OCI-LY3 (cell line): ENCODE results near the gene APOL3.
"Not testable (repeated sequence)": the region's sequence is repeated elsewhere in the genome, so short reads cannot be mapped to it uniquely, and the experiment has no call there.

Experiments used
- H2AFZ ChIP-seq: fragments of 200-600, 300-600 bp; shearing (Covaris generic); 2 replicates; pipeline ENCODE4 v1.6.0; 2014; ENCODE audit warnings: antibody characterized with exemption, low read depth, low read length
- H3K27ac ChIP-seq: fragments of 200-600, 300-600 bp; sonication (generic); 2 replicates; pipeline ENCODE4 v1.5.1; 2014; ENCODE audit warnings: mild to moderate bottlenecking, low read length, moderate library complexity, mixed read lengths
- H3K27me3 ChIP-seq: fragments of 200-600, 300-600 bp; sonication (generic); 2 replicates; pipeline ENCODE4 v1.6.1; 2014; ENCODE audit warnings: low read depth, low read length, mixed read lengths
- H3K36me3 ChIP-seq: fragments of 200-600, 300-600 bp; sonication (generic); replicated peaks from 2 replicates; pipeline ENCODE3; 2014; ENCODE audit warnings: low read depth, low read length, mixed read lengths
- H3K4me1 ChIP-seq: fragments of 300-600, 200-600 bp; sonication (generic); 2 replicates; pipeline ENCODE4 v1.6.1; 2014; ENCODE audit warnings: low read length, mixed read lengths
- H3K4me2 ChIP-seq: fragments of 200-600, 300-600 bp; sonication (generic); 2 replicates; pipeline ENCODE4 v1.6.1; 2014; ENCODE audit warnings: low read length, mixed read lengths
- H3K4me3 ChIP-seq: fragments of 300-600, 200-600 bp; sonication (generic); 2 replicates; pipeline ENCODE4 v1.5.1; 2014; ENCODE audit warnings: antibody characterized with exemption, mild to moderate bottlenecking, low read length, moderate library complexity
- H3K79me2 ChIP-seq: fragments of 300-600, 200-600 bp; shearing (Covaris generic); 2 replicates; pipeline ENCODE4 v1.6.1; 2014; ENCODE audit warnings: mild to moderate bottlenecking, low read length, mixed read lengths
- H3K9ac ChIP-seq: fragments of 300-600, 200-600 bp; shearing (Covaris generic); 2 replicates; pipeline ENCODE4 v1.6.0; 2014; ENCODE audit warnings: mild to moderate bottlenecking, low read length, moderate library complexity
- H3K9me3 ChIP-seq: fragments of 200-600, 300-600 bp; shearing (Covaris generic); 2 replicates; pipeline ENCODE4 v1.6.1; 2014; ENCODE audit warnings: low read length, mixed read lengths; ENCODE audit not compliant: insufficient read depth
- H4K20me1 ChIP-seq: fragments of 200-600, 300-600 bp; sonication (generic); 2 replicates; pipeline ENCODE4 v1.6.1; 2016; ENCODE audit warnings: low read length, mixed read lengths; ENCODE audit not compliant: insufficient read depth
- EZH2phosphoT487 ChIP-seq: fragments of 200-600 bp; shearing (Covaris generic); IDR thresholded peaks from 2 replicates; pipeline ENCODE4 v1.6.1; 2018; ENCODE audit warnings: antibody characterized with exemption, mixed run types, low read depth
- TF ChIP-seq, protein P1 (sequence below): fragments of 200-600, 300-600 bp; sonication (generic); IDR thresholded peaks from 2 replicates; pipeline ENCODE4 v1.5.1; 2014; ENCODE audit warnings: antibody characterized with exemption, low read length, low read depth

The APOL3 gene

DNA sequence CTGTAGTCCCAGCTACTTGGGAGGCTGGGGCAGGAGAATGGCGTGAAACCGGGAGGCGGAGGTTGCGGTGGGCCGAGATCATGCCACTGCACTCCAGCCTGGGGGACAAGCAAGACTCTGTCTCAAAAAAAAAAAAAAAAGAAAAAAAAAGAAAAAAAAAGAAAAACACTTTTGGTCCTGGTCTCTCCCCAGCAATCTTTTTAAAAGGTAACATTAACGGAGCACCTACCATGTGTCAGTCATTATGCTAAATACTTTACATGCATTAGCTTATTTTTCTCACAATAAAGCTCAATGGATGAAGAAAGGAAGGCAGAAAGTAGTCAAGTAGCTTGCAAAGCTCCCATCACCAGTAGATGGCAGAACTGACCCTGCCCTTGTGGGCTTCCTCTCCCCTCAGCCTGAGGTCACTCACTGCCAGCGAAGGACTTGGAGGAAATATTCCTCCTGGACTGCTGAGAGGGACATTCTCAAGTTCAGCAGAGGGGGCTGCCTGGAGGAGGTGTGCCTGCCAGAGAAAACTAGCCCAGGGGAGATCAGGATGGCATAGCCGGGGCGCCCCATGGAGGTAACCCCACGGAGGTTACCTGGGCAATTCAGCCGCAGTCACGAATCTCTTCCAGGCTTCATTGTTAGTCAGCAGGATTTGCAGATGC lies 15.5 kb downstream of the APOL3 start:
- Histone ChIP-seq H3K4me2 (no peak overlapping the region), H3K9ac (no peak overlapping the region), H3K79me2 (no peaks in the 10 kb centered on the region), H3K27me3 (peaks cover 18% of the 10 kb centered on the region; the same call in 1 of the 2 replicates), H4K20me1 (no peaks in the 10 kb centered on the region), H2AFZ (no peak overlapping the region), H3K36me3 (no peaks in the 10 kb centered on the region), H3K9me3 (no peaks in the 10 kb centered on the region), H3K27ac (no peak overlapping the region), H3K4me3 (no peak overlapping the region), H3K4me1 (no peaks in the 10 kb centered on the region)
- no peak for TF ChIP-seq EZH2phosphoT487
- TF ChIP-seq, protein P1, sequence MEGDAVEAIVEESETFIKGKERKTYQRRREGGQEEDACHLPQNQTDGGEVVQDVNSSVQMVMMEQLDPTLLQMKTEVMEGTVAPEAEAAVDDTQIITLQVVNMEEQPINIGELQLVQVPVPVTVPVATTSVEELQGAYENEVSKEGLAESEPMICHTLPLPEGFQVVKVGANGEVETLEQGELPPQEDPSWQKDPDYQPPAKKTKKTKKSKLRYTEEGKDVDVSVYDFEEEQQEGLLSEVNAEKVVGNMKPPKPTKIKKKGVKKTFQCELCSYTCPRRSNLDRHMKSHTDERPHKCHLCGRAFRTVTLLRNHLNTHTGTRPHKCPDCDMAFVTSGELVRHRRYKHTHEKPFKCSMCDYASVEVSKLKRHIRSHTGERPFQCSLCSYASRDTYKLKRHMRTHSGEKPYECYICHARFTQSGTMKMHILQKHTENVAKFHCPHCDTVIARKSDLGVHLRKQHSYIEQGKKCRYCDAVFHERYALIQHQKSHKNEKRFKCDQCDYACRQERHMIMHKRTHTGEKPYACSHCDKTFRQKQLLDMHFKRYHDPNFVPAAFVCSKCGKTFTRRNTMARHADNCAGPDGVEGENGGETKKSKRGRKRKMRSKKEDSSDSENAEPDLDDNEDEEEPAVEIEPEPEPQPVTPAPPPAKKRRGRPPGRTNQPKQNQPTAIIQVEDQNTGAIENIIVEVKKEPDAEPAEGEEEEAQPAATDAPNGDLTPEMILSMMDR = peak; percentile 86

DNA sequence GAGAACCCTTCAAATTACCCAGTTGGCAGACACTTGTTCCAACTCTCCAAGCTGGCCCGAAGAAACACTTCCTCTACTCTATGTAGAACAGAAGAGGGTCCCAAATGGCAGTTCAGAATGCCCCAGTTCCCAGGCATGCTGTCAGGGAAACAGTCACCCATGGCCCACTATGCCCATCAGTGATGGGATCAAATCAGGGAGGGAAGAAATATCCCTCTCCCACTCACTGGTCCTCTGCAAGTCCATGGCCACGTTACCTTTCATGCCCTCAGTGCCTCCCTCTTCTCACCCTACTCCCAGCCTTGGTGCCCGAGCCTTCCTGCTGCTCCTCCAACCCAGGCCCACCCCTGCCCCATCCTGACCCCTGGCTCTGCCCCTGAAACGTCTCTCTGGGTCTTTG lies 16.6 kb downstream of the APOL3 start:
- no peak overlapping the region for H3K9ac ChIP-seq
- H3K27me3 ChIP-seq = peaks cover 18% of the 10 kb centered on the region; the same call in 1 of the 2 replicates
- H3K27ac ChIP-seq = no peak overlapping the region
- no peak overlapping the region for H2AFZ ChIP-seq
- no peaks in the 10 kb centered on the region for H3K79me2 ChIP-seq
- H3K4me3 ChIP-seq = no peak overlapping the region
- no peaks in the 10 kb centered on the region for H3K9me3 ChIP-seq
- H3K4me2 ChIP-seq = no peak overlapping the region
- no peaks in the 10 kb centered on the region for H4K20me1 ChIP-seq
- H3K36me3 ChIP-seq = no peaks in the 10 kb centered on the region
- TF ChIP-seq, protein P1 = no peak
- TF ChIP-seq EZH2phosphoT487 = no peak
- H3K4me1 ChIP-seq = no peaks in the 10 kb centered on the region

DNA sequence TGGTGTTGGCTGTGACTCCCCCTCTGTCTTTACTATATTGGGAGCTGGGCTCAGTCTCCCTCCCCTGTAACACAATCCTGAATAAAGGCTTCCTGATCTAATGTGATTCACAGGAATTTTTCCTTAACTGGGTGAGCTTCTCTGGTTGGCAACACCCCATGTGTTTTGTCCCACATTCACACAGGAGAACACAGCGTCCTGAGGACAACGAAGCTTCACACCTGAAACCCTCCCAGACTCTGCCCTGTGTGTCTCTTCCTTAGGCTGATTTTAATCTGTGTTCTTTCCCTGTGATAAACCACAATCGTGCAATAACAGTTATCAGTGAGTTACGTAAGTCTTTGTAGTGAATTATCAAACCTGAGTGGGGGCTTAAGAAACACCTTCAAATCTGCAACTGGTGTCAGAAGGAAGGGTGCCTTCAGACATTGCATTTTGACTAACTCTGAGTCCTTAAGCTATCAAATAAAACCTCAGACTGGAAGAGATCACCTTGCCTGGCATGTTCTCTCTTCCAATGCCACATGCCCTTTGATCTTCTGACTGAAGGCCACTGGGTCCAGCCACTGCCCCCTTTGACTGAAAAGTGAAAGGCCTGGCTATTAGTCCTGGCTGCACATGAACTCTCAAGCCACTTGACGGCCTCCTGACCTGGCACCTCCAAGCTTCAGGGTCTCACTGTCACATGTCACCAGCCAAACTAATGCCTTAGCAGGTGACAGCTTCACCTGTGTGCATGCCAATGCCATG lies 17.3 kb downstream of the APOL3 start:
- H3K4me3 ChIP-seq = no peak overlapping the region
- TF ChIP-seq EZH2phosphoT487 = no peak
- TF ChIP-seq, protein P1 = no peak
- no peaks in the 10 kb centered on the region for H3K4me1 ChIP-seq
- H3K9ac ChIP-seq = no peak overlapping the region
- H3K27ac ChIP-seq = no peak overlapping the region
- H2AFZ ChIP-seq = no peak overlapping the region
- H3K36me3 ChIP-seq = no peaks in the 10 kb centered on the region
- H3K27me3 ChIP-seq = peaks cover 18% of the 10 kb centered on the region; the same call in 1 of the 2 replicates
- H4K20me1 ChIP-seq = no peaks in the 10 kb centered on the region
- H3K4me2 ChIP-seq = no peak overlapping the region
- H3K79me2 ChIP-seq = no peaks in the 10 kb centered on the region
- H3K9me3 ChIP-seq = no peaks in the 10 kb centered on the region

DNA sequence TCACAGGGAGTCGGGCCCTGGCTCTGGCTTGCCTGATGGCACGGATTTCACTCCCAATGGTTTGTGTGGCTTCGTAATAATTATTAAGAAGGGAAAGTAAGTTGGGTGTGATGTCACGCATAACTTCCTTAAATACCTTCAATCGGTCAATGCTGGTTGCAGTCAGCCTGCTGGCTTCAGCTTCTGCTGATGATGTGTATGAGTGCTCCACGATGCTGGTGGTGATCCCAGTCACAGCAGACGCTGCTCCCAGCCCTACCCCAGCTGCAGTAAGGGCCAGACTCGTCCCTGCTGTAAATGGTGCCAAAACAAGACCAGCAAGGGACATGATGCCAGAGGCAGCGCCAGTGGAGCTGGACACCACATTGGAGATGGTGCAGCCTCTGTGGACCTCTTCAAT lies 19.1 kb downstream of the APOL3 start:
- Histone ChIP-seq H3K79me2 (no peaks in the 10 kb centered on the region), H3K9me3 (no peaks in the 10 kb centered on the region), H3K4me2 (no peak overlapping the region), H3K4me1 (no peaks in the 10 kb centered on the region), H3K36me3 (no peaks in the 10 kb centered on the region), H4K20me1 (no peaks in the 10 kb centered on the region), H3K27ac (no peak overlapping the region), H3K27me3 (peaks cover 28% of the 10 kb centered on the region), H3K4me3 (no peak overlapping the region), H2AFZ (no peak overlapping the region), H3K9ac (no peak overlapping the region)
- TF ChIP-seq, protein P1 = no peak
- TF ChIP-seq EZH2phosphoT487 = no peak

DNA sequence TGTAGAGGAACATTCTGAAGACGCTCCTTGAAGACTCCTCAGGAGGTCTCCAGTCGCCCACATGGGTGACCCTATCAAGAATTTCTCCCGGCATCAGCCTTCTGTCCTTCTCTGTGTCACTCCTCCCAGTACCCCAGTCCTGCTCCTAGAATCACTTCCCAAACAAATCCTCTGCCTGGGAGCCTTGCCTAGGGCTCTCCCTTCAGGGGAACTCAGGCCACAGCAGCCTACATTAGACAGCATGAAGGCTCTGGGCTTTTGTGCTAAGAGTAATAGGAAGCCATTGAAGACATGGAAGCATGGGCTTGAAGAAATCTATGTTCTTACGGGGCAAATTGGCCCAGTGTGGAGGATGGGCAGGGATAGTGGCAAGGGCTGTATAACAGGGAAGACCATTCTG lies 21.8 kb downstream of the APOL3 start:
- H3K4me1 ChIP-seq, H2AFZ ChIP-seq, H4K20me1 ChIP-seq, H3K36me3 ChIP-seq, H3K4me2 ChIP-seq, H3K9me3 ChIP-seq, H3K79me2 ChIP-seq, H3K9ac ChIP-seq, H3K27ac ChIP-seq, H3K4me3 ChIP-seq: not testable (repeated sequence)
- peaks cover 41% of the 10 kb centered on the region for H3K27me3 ChIP-seq
